GM12891 (cell line): ENCODE measurements around the gene HELZ2.
"Not testable (repeated sequence)": the region's sequence is repeated elsewhere in the genome, so short reads cannot be mapped to it uniquely, and the experiment has no call there.

ENCODE experiments used
- DNase-seq: peaks from one replicate; pipeline ENCODE4 v3.0.0; 2011; ENCODE audit warnings: low spot score; ENCODE audit not compliant: insufficient read length
- FAIRE-seq: peaks from 2 replicates; lab custom pipeline; 2011; peaks lifted over from hg19 to GRCh38; lab: Jason Lieb, UNC
- PAX5 ChIP-seq: IDR thresholded peaks from 2 replicates; pipeline ENCODE4 v1.6.1; 2011; ENCODE audit warnings: low read length, moderate library complexity, mild to moderate bottlenecking; ENCODE audit not compliant: insufficient read depth, severe bottlenecking
- POLR2A ChIP-seq: IDR thresholded peaks from 2 replicates; pipeline ENCODE4 v1.6.1; 2011; ENCODE audit warnings: low read depth, low read length, control low read depth
- POLR2AphosphoS5 ChIP-seq: IDR thresholded peaks from 2 replicates; pipeline ENCODE4 v1.6.1; 2011; ENCODE audit warnings: low read depth, low read length, control low read depth
- POU2F2 ChIP-seq: IDR thresholded peaks from 2 replicates; pipeline ENCODE4 v1.6.1; 2011; ENCODE audit warnings: low read depth, mild to moderate bottlenecking, control low read depth, low read length, moderate library complexity
- SPI1 ChIP-seq: IDR thresholded peaks from 2 replicates; pipeline ENCODE4 v1.6.1; 2011; ENCODE audit warnings: low read depth, low read length, control low read depth
- TAF1 ChIP-seq: IDR thresholded peaks from 2 replicates; pipeline ENCODE4 v1.6.1; 2011; ENCODE audit warnings: low read depth, low read length, control low read depth

Gene HELZ2

GRCh38 chr20:63577317-63577894 is 3.4 kb upstream of the HELZ2 start:
- no peak for FAIRE-seq

GRCh38 chr20:63576311-63576710 is 2.3 kb upstream of the HELZ2 start:
- FAIRE-seq = no peak
- TF ChIP-seq PAX5 (no peak), SPI1 (no peak), TAF1 (no peak), POU2F2 (no peak)
- no peak for DNase-seq

More at GRCh38 chr20:63577317-63577894, 3.4 kb upstream of the HELZ2 start:
- TF ChIP-seq SPI1 = no peak
- no peak for TF ChIP-seq PAX5
- no peak for TF ChIP-seq POU2F2
- TF ChIP-seq TAF1 = no peak
- TF ChIP-seq POLR2AphosphoS5 = no peak
- no peak for TF ChIP-seq POLR2A
- no peak for DNase-seq

- DNase-seq (no peak), FAIRE-seq (no peak)
- no peak for TF ChIP-seq POLR2AphosphoS5
- no peak for TF ChIP-seq SPI1
These were observed 1.0 kb upstream of the HELZ2 start for GRCh38 chr20:63574829-63575743.

GRCh38 chr20:63573647-63574131 is 350 bp downstream of the HELZ2 start:
- no peak for FAIRE-seq
- TF ChIP-seq TAF1 (no peak), POLR2A (no peak), POU2F2 (no peak), POLR2AphosphoS5 (no peak), SPI1 (no peak), PAX5 (no peak)
- DNase-seq = no peak

- TF ChIP-seq POLR2AphosphoS5 (no peak), TAF1 (no peak), PAX5 (no peak), POLR2A (no peak), SPI1 (no peak), POU2F2 (no peak)
- FAIRE-seq = no peak
- no peak for DNase-seq
These were observed 1.0 kb downstream of the HELZ2 start for GRCh38 chr20:63572788-63573646.

GRCh38 chr20:63572071-63572787 is 1.8 kb downstream of the HELZ2 start:
- DNase-seq (no peak), FAIRE-seq (no peak)
- no peak for TF ChIP-seq PAX5
- no peak for TF ChIP-seq TAF1
- TF ChIP-seq SPI1 = no peak
- TF ChIP-seq POLR2AphosphoS5 = no peak
- no peak for TF ChIP-seq POLR2A
- no peak for TF ChIP-seq POU2F2

GRCh38 chr20:63571087-63571478 is 3.0 kb downstream of the HELZ2 start:
- DNase-seq, FAIRE-seq: not testable (repeated sequence)

GRCh38 chr20:63570281-63571086 is 3.6 kb downstream of the HELZ2 start:
- TF ChIP-seq TAF1 (no peak), POU2F2 (no peak), PAX5 (no peak), SPI1 (no peak), POLR2A (no peak), POLR2AphosphoS5 (no peak)
- DNase-seq = no peak
- FAIRE-seq = no peak
